ENCODE measurements around the gene TCOF1. TPM values are rescaled to one million over a fixed set of nuclear protein-coding genes. Genes with fewer than 3 reads are reported as not detected.

Gene TCOF1
- total and polyA plus RNA-seq, 12 donors, result 12.6 to 30.3 (median 20.8) TPM

DNA sequence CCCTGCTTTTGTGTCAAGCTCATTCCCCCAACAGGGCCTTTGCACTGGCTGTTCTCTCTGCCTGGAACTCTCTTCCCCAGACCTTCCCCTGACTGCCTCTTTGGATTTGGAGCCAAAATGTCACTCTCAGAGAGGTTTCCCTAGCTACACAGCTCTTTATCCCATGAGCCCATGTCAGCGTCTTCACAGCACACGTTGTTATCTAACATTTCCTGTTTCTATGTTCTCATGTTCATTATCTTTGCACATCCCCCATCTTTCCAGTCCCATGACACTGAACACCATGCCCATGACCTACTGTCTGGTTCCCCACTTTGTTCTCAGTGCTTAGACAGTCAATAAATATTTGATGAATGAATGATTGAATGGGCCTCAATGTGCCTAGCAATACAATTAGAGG, 28.5 kb upstream of the TCOF1 start:
- WGBS, 4 donors, result 56 to 70% (median 58%) methylated on average over 2 of the region's 2 CpGs
- H3K27me3 ChIP-seq, result no peaks in the 10 kb centered on the region
- no peak overlapping the region for H3K4me3 ChIP-seq
- TF ChIP-seq POLR2A (IDR thresholded peaks at IDR 0.05) (no peak), CTCF (IDR thresholded peaks at IDR 0.05) (no peak)
- H3K9me3 ChIP-seq (replicated peaks in 1 of 3), result no peaks in the 10 kb centered on the region
- intact Hi-C loops (cut with DNase I), result no loop called here
- H3K4me1 ChIP-seq (replicated peaks in 1 of 2), result no peaks in the 10 kb centered on the region
- H3K36me3 ChIP-seq (replicated peaks in 1 of 2), result no peaks in the 10 kb centered on the region
- DNase-seq, result no peak
- H3K27ac ChIP-seq, result no peak overlapping the region

DNA sequence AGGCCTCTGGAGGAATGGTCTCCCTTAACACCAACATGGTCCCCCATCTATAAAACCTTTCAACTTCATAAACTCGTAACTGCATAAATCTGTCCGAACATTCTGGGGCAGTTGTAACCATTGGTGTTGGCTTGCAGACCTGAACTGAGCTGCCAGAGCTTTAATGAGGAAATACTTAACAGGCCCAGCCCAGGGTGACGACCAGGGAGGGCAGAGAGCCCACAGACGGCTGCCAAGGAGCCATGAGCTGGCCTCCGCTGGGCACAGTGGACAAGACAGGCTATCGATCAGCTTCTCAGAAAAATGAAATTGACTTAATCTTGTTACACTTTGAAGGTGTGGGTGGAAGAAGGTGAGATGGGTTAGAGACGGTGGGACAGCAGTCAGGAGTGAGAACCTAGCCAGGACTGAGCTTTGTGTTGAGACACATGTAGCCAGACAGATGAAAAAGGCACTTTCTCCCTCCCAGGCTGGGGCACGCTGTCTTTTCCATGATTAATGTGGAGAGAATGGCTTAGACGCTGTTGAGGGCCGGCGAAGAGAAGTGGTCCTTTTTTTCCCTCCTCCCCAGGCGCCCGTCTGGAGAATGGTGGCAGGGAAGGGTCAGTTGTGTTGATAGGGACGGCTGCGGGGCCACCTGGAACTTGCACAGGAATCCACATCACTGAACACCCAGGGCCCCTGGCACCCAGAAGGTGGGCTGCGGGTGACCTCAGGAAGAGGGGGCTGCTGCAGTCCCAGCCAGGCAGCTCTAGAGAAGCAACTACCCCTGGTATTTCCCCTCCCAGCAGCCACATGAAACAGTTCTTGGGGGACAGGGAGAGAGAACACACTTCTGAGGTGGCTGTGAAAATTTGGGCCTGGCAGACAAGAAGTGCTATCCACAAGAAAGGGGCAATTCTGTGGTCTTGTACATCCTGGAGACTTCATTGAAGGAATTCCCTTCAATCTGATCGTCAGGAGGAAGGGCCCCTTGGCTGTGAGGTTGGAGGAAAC, 27.3 kb upstream of the TCOF1 start:
- Histone ChIP-seq H3K27ac (no peak overlapping the region), H3K4me1 (replicated peaks in 1 of 2) (no peaks in the 10 kb centered on the region), H3K9me3 (replicated peaks in 1 of 3) (no peaks in the 10 kb centered on the region), H3K27me3 (no peaks in the 10 kb centered on the region), H3K36me3 (replicated peaks in 1 of 2) (no peaks in the 10 kb centered on the region), H3K4me3 (no peak overlapping the region)
- TF ChIP-seq CTCF (IDR thresholded peaks at IDR 0.05) (no peak), POLR2A (IDR thresholded peaks at IDR 0.05) (no peak)
- intact Hi-C loops (cut with DNase I), result no loop called here
- 87 to 89% (median 88%) methylated on average over 15 to 17 of the region's 17 CpGs for WGBS, 4 donors
- DNase-seq, result no peak

- H3K27ac ChIP-seq, result no peak overlapping the region
- H3K4me1 ChIP-seq (replicated peaks in 1 of 2), result no peaks in the 10 kb centered on the region
- H3K36me3 ChIP-seq (replicated peaks in 1 of 2), result no peaks in the 10 kb centered on the region
- no peaks in the 10 kb centered on the region for H3K9me3 ChIP-seq (replicated peaks in 1 of 3)
- WGBS, 4 donors, result 71 to 81% (median 79%) methylated on average over 5 of the region's 5 CpGs
- no peak overlapping the region for H3K4me3 ChIP-seq
- intact Hi-C loops (cut with DNase I), result no loop called here
- no peaks in the 10 kb centered on the region for H3K27me3 ChIP-seq
- DNase-seq, result no peak
- TF ChIP-seq POLR2A (IDR thresholded peaks at IDR 0.05), result no peak
- TF ChIP-seq CTCF (IDR thresholded peaks at IDR 0.05), result no peak
Observed at GRCh38 chr5:150333400-150333799, 24.1 kb upstream of the TCOF1 start.

DNA sequence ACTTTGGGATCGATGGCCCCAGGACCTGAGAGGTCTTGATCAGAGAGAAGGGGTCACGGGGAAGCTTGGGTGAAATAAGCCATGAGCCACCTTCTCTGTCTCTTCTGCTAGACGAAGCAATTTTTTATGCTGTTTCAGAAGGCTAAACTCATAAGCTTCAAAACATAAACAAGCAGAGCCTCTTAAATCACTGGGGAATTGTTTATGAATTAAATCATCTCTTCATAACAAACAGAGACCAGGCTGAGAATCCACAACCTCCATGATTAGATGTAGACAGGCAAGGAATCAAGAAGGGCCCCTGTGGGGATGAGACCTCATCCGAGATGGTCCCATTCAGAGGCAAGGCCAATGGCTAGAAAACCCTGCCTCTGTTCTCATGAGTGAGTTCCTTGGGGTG, 21.7 kb upstream of the TCOF1 start:
- TF ChIP-seq POLR2A (IDR thresholded peaks at IDR 0.05) (no peak), CTCF (IDR thresholded peaks at IDR 0.05) (no peak)
- no peak overlapping the region for H3K4me3 ChIP-seq
- H3K27ac ChIP-seq, result no peak overlapping the region
- 80 to 90% (median 86%) methylated on average over 4 of the region's 4 CpGs for WGBS, 4 donors
- no peaks in the 10 kb centered on the region for H3K36me3 ChIP-seq (replicated peaks in 1 of 2)
- H3K9me3 ChIP-seq (replicated peaks in 1 of 3), result no peaks in the 10 kb centered on the region
- no peak for DNase-seq
- H3K27me3 ChIP-seq, result no peaks in the 10 kb centered on the region
- no peaks in the 10 kb centered on the region for H3K4me1 ChIP-seq (replicated peaks in 1 of 2)
- intact Hi-C loops (cut with DNase I), result no loop called here
